KMS-11 (cell line): ENCODE results near the gene C5orf52.

Experiments
- H2AFZ ChIP-seq: fragments of 200-600 bp; sonication (generic); 2 replicates; pipeline ENCODE4 v1.6.1; 2016; ENCODE audit warnings: antibody characterized with exemption, mixed run types, low read depth
- H3K27ac ChIP-seq: fragments of 200-600 bp; sonication (generic); 2 replicates; pipeline ENCODE4 v1.6.1; 2016; ENCODE audit warnings: mild to moderate bottlenecking, mixed run types
- H3K27me3 ChIP-seq: fragments of 200-600 bp; sonication (generic); 2 replicates; pipeline ENCODE4 v1.6.1; 2017; ENCODE audit warnings: mild to moderate bottlenecking, low read depth, mixed run types, moderate library complexity; ENCODE audit not compliant: insufficient read depth
- H3K36me3 ChIP-seq: fragments of 200-600 bp; sonication (generic); 2 replicates; pipeline ENCODE4 v1.6.1; 2017; ENCODE audit warnings: mild to moderate bottlenecking, mixed run types; ENCODE audit not compliant: insufficient read depth
- H3K4me1 ChIP-seq: fragments of 200-600 bp; sonication (generic); 2 replicates; pipeline ENCODE4 v1.6.1; 2016; ENCODE audit warnings: mild to moderate bottlenecking, low read depth, mixed run types; ENCODE audit not compliant: poor library complexity, severe bottlenecking
- H3K4me2 ChIP-seq: fragments of 200-600 bp; sonication (generic); 2 replicates; pipeline ENCODE4 v1.7.0; 2016; ENCODE audit warnings: mild to moderate bottlenecking, mixed run types
- H3K4me3 ChIP-seq: fragments of 200-600 bp; sonication (generic); IDR thresholded peaks from 2 replicates; pipeline ENCODE4 v1.6.1; 2017; ENCODE audit warnings: low read depth, low read length, mixed read lengths; ENCODE audit not compliant: insufficient read depth
- H3K79me2 ChIP-seq: fragments of 200-600 bp; sonication (generic); 2 replicates; pipeline ENCODE4 v1.6.1; 2016; ENCODE audit warnings: low read depth, mixed run types; ENCODE audit not compliant: insufficient read depth
- H3K9ac ChIP-seq: fragments of 200-600 bp; sonication (generic); 2 replicates; pipeline ENCODE4 v1.6.1; 2016; ENCODE audit warnings: mild to moderate bottlenecking, mixed run types
- H4K20me1 ChIP-seq: fragments of 200-600 bp; sonication (generic); 2 replicates; pipeline ENCODE4 v1.6.1; 2016; ENCODE audit warnings: mild to moderate bottlenecking, mixed run types; ENCODE audit not compliant: insufficient read depth
- TF ChIP-seq, protein P1 (sequence below): fragments of 200-600 bp; sonication (generic); conservative IDR thresholded peaks from 2 replicates; pipeline ENCODE4 v1.6.1; 2017; ENCODE audit warnings: low read depth, mild to moderate bottlenecking, antibody characterized with exemption, low read length, moderate library complexity, mixed read lengths

C5orf52 gene

DNA sequence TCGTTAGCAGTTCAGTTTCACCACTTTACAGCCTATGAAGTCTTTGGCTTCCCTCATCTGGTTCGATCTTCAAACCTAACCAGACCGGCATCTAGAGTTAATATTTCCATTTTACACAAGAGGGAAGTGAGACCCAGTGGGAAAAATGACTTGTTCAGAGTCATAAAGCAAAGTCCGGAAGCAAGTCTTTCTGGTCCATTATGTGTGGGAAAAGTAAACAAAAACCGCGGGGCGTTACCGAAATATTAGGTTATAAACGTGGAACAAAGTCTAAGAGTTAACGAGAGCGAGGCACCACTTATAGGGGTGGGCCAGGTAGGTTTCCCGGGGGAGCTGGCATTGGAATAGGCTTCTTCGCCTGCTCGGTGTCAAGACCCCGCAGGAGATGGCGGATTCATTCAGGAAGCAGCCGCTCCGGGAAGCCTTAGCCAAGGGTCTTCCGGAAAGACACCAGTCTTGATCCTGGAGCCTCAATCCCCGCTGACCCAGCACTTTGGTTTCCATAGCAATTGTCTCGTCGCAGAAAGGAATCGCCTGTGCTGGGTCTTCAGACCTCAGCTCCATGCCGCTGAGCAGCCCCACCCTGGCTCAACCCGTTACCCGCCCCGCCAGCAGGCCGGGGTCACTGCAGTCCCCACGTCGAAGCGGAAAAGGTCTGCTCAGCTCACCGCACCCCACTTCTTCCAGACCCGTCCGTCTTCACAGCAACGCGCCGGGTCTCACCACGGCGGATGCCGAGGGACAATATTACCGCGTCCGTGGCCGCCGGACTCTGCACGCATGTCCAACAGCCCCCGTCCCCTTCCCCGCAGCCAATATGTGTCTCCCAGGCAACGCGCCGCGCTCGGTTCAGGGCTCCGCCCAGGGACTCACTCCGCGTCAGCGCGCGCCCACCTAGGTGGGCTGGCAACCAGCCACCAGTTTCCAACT, at the start of gene C5orf52:
C5orf52 (plus strand) TSS at position 872 of the 930 bp plus-strand sequence. CDS start 82 bp downstream, outside the sequence.
- Histone ChIP-seq H3K36me3 (no peaks in the 10 kb centered on the region), H3K4me2 (no peak within 1 kb of the TSS), H3K4me3 (no peak within 1 kb of the TSS), H3K79me2 (no peaks in the 10 kb centered on the region), H3K4me1 (no peaks in the 10 kb centered on the region), H3K9ac (no peak within 1 kb of the TSS), H3K27me3 (no peaks in the 10 kb centered on the region), H2AFZ (no peak within 1 kb of the TSS), H4K20me1 (no peaks in the 10 kb centered on the region), H3K27ac (no peak within 1 kb of the TSS)
- TF ChIP-seq, protein P1, sequence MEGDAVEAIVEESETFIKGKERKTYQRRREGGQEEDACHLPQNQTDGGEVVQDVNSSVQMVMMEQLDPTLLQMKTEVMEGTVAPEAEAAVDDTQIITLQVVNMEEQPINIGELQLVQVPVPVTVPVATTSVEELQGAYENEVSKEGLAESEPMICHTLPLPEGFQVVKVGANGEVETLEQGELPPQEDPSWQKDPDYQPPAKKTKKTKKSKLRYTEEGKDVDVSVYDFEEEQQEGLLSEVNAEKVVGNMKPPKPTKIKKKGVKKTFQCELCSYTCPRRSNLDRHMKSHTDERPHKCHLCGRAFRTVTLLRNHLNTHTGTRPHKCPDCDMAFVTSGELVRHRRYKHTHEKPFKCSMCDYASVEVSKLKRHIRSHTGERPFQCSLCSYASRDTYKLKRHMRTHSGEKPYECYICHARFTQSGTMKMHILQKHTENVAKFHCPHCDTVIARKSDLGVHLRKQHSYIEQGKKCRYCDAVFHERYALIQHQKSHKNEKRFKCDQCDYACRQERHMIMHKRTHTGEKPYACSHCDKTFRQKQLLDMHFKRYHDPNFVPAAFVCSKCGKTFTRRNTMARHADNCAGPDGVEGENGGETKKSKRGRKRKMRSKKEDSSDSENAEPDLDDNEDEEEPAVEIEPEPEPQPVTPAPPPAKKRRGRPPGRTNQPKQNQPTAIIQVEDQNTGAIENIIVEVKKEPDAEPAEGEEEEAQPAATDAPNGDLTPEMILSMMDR = no peak

GRCh38 chr5:157624144-157624543, 47.2 kb upstream of the C5orf52 start:
- no peaks in the 10 kb centered on the region for H3K79me2 ChIP-seq
- no peak overlapping the region for H3K27ac ChIP-seq
- no peak overlapping the region for H3K4me2 ChIP-seq
- no peak overlapping the region for H3K4me3 ChIP-seq
- TF ChIP-seq, protein P1 = no peak
- no peak overlapping the region for H2AFZ ChIP-seq
- no peaks in the 10 kb centered on the region for H3K36me3 ChIP-seq
- no peaks in the 10 kb centered on the region for H4K20me1 ChIP-seq
- H3K4me1 ChIP-seq = no peaks in the 10 kb centered on the region
- no peaks in the 10 kb centered on the region for H3K27me3 ChIP-seq
- no peak overlapping the region for H3K9ac ChIP-seq

DNA sequence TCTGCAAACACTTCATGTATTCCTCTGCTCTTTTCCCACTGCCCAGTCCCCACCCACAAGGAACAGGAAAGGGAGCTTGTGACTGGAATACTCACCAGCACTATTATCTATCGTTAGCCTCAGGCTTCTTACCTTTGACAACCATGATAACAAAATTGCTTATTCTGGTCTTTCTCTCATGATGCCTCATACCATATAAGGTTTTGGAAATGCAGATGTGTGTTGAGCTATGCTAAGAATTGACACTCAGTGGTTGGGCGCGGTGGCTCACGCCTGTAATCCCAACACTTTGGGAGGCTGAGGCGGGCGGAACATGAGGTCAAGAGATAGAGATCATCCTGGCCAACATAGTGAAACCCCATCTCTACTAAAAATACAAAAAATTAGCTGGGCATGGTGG, 44.5 kb upstream of the C5orf52 start:
- Histone ChIP-seq H3K4me3 (no peak overlapping the region), H3K4me1 (no peaks in the 10 kb centered on the region), H3K79me2 (no peaks in the 10 kb centered on the region), H3K27ac (no peak overlapping the region), H4K20me1 (no peaks in the 10 kb centered on the region), H3K36me3 (no peaks in the 10 kb centered on the region), H2AFZ (no peak overlapping the region), H3K27me3 (no peaks in the 10 kb centered on the region), H3K4me2 (no peak overlapping the region), H3K9ac (no peak overlapping the region)
- TF ChIP-seq, protein P1 = no peak

DNA sequence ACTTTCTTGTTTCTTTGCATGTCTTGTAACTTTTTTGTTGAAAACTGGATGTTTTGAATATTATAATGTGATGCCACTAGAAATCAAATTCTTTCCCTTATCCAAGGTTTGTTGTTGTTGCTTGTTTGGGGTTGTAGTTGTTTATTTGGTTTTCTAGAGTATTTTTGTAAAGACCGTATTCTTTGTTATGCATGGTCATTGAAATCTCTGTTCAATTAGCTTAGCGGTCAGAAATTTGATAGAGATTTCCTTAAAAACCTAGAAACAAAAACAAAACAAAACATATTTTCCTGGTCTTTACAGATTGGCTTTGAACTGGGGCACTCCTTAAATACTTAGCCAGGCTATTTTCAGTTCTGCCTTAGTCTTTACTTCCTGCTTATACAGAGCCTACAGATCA, 41.0 kb upstream of the C5orf52 start:
- Histone ChIP-seq H3K27ac (no peak overlapping the region), H3K4me1 (no peaks in the 10 kb centered on the region), H3K4me3 (no peak overlapping the region), H3K79me2 (no peaks in the 10 kb centered on the region), H3K4me2 (no peak overlapping the region), H3K9ac (no peak overlapping the region), H2AFZ (no peak overlapping the region), H4K20me1 (no peaks in the 10 kb centered on the region), H3K36me3 (no peaks in the 10 kb centered on the region), H3K27me3 (no peaks in the 10 kb centered on the region)
- TF ChIP-seq, protein P1 = no peak
